VCaP (cell line): ENCODE data around the gene GRIA4.

ENCODE experiments used
- H3K27ac ChIP-seq: fragments of 450-650 bp; 2 replicates; pipeline ENCODE4 v1.5.1; 2017
- TF ChIP-seq, protein P1 (sequence below): fragments of 450-650 bp; conservative IDR thresholded peaks from 2 replicates; pipeline ENCODE4 v1.5.1; 2017; ENCODE audit warnings: mild to moderate bottlenecking, moderate library complexity

Gene GRIA4

DNA sequence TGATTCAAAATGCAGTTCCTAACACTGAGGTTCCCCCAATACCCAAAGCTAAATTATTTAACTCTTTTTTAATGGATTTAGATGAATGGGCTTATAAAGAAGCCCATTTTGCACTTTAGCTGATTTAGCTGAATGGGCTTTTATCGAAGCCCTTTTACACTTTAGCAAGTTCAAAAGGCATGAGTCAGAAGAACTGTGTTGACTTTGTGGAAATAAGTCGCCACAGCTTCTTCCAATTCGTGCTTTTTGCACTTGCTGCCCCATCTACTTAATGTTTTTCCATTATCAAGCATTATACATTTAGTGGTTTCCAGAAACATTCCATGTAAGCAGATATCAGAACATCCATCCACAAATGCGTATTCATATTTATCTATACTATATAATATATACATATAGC lies 20.5 kb upstream of the GRIA4 start:
- TF ChIP-seq, protein P1, sequence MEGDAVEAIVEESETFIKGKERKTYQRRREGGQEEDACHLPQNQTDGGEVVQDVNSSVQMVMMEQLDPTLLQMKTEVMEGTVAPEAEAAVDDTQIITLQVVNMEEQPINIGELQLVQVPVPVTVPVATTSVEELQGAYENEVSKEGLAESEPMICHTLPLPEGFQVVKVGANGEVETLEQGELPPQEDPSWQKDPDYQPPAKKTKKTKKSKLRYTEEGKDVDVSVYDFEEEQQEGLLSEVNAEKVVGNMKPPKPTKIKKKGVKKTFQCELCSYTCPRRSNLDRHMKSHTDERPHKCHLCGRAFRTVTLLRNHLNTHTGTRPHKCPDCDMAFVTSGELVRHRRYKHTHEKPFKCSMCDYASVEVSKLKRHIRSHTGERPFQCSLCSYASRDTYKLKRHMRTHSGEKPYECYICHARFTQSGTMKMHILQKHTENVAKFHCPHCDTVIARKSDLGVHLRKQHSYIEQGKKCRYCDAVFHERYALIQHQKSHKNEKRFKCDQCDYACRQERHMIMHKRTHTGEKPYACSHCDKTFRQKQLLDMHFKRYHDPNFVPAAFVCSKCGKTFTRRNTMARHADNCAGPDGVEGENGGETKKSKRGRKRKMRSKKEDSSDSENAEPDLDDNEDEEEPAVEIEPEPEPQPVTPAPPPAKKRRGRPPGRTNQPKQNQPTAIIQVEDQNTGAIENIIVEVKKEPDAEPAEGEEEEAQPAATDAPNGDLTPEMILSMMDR: no peak
- no peak overlapping the region for H3K27ac ChIP-seq

DNA sequence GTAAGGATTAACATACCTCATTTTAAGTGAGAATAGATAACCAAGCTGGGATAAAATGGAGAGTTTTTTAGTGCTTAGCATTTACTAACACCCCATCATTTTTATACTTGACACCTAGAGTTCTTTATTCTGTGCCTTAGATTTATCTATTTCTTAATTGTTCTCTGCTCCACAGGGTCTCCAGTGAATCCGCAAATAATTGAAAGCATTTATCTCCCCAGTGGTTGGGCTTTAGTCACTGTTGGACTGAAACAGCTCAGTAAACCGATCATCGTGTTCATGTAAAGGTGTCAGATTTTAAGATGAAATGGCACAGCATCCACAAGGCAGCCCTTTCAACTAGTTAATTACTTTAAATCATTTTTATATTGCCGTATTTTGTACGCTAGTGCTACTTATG lies 17.8 kb upstream of the GRIA4 start:
- TF ChIP-seq, protein P1: no peak

DNA sequence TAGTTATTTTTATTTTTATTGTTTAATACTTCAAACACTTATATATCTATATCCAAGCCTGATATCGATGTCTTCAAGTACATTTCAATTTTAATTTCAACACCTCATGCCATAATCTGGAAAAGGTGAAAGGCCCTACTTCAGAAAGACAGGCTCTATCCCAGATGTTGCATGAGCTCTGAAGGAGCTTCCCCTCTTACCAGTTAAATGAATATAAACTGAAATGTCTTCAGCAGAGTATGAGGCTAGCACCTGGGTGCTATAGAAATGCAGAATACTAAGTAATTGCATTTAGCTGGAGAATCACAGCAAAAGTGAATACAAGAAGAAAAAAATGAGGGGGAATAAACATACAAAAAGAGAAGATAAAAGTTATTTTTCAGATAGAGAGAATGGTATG lies 11.5 kb upstream of the GRIA4 start:
- TF ChIP-seq, protein P1: no peak
- no peak overlapping the region for H3K27ac ChIP-seq

More for the DNA sequence above, 17.8 kb upstream of the GRIA4 start:
- no peak overlapping the region for H3K27ac ChIP-seq

DNA sequence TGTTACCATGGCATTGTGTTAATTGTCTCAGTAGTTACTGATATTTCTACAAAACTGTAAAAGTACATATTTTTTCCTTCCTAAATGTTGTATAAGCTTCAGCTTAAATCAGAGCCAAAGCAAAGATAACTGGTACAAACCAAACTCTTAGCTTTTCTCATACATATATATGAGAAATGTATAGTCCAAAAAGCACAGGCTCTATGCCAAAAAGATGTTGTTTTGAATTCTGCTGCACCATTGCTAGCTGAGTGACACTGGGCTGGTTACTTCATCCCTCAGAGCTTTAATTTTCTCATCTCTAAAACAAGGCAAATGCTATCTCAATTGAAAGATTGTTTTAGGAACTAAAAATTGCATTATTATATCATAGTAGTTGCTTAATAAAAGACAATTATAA lies 6.7 kb upstream of the GRIA4 start:
- TF ChIP-seq, protein P1: no peak

DNA sequence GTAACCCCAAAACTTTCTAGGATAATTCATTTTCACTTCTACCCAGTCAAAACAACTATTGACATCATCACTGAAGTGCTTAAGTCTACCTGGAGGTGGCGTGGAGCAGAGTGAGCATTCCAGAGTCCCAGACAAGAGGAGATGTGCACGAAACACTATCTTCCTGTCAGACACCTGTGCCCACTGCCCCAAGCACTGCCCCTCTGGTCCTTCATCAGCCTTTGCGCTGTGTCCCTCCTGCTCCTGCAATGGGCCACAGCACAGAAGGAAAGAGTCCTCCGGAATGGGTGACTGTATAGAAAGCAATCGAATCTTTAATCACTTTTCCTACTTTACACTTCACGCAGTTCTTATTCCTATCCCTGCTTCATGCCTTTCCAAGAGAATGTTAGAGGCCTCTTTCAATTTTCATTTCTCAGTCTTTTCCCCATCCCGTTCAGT lies 512 bp upstream of the GRIA4 start:
- TF ChIP-seq, protein P1: peak; percentile 77
- no peak overlapping the region for H3K27ac ChIP-seq

More for the DNA sequence above, 6.7 kb upstream of the GRIA4 start:
- no peak overlapping the region for H3K27ac ChIP-seq

DNA sequence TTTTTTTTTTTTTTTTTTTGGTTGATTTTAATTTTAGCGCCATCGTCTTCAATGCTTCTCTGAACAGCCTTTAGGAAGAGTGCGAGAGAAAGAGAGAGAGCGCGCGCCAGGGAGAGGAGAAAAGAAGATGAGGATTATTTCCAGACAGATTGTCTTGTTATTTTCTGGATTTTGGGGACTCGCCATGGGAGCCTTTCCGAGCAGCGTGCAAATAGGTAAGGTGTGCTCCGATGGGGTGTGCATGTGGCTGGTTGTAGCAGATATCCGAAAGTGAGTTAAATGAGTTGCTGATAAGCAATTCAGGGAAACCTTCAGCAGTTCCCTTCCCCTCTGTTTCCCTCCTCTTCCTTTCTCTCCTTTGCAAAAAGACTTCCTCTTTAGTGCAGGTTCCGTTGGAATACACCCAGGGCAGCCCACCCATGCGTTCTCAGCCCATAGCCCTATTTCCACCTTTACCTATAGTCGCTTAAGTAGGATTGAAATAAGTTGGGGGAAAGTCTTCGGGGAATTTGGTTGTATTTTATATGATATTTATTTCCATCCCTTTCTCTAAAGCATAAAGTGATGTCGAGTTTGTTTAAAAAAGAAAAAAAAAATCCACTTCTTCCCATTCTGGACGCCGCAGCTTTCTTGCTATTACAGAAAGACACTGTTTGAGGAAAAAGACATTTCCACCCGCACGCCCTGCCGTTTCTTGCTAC lies 1.1 kb downstream of the GRIA4 start:
- no peak overlapping the region for H3K27ac ChIP-seq
- TF ChIP-seq, protein P1: no peak

DNA sequence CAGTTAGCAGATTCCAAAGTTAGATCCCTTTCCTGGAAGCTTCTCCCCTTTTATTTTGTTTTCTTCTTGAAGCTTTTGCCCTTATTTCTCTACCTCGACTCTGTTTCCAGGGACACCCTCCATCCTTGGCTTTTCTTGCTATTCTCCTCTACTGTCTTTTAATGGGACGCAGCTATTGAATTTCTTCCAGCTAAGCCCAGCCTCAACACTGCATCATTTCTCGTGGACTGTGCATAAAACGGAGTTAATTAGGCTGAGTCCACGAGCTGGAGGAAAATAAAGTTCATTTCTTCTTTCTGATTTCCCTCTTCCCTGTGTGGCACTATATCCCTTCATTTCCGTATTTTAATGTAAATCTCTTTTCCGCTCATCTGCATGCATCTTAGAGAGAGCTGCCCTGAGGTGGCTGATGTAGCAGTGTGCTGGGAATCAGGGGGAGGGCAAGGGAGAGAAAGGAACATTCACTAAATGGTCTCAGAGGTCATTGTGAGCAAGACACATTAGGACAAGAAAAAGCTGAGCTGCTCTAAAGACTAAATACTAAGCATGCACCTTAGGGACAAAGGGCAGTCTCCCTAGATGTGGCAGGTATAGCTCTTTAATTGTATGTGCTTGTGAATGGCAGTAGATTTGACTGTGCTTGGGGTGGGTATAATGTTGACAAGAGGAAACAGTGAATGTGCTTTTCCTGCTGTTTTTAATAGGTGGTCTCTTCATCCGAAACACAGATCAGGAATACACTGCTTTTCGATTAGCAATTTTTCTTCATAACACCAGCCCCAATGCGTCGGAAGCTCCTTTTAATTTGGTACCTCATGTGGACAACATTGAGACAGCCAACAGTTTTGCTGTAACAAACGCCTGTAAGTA lies 1.9 kb downstream of the GRIA4 start:
- no peak overlapping the region for H3K27ac ChIP-seq
- TF ChIP-seq, protein P1: no peak
